GM19043 (cell line): ENCODE data around the gene RNASE2.
"Not testable (repeated sequence)": the region's sequence is repeated elsewhere in the genome, so short reads cannot be mapped to it uniquely, and the experiment has no call there.

Source experiments
- ATAC-seq: cut with Tn5 transposase; IDR thresholded peaks from one replicate; pipeline ENCODE4 v1.9.1; 2021; ENCODE audit warnings: low read depth; ENCODE audit not compliant: unreplicated experiment

The RNASE2 gene

DNA sequence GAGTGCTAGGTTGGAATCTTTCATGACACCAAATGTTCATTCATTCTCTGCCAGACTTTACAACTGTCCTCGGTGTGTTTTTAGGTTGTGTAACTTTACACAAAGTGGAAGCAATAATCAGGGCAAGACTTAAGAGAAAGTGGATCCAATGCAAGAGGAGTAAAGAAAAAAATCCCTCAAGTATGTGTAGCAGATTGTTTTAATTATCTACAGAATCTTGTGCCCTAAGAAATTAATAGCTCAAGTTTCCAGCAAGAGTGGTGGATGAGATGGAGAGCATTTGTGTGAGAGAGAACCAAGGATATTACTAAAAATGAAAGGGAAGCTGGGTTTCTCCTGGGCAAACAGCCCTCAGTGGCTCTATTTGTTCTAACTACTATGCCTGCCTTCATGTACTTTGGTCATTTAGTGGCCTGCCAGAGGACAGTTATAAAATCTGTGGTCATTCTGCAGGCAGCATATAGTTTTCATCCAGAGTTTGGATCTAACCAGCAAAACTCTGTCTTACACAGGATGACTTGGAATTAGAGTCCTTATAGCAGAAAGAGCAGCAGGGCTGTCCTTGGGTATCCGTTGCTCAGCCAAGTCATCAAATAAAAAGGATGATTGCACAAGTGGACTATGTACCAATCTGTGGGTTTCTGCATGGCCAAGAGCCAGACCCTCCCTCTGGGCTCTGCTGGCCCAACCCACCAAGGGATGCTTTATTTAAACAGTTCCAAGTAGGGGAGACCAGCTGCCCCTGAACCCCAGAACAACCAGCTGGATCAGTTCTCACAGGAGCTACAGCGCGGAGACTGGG is at the start of gene RNASE2:
Gene RNASE2 (plus strand): TSS at position 752 of the 802 bp plus-strand sequence. CDS start 285 bp downstream, outside the sequence.
- ATAC-seq: not testable (repeated sequence)

DNA sequence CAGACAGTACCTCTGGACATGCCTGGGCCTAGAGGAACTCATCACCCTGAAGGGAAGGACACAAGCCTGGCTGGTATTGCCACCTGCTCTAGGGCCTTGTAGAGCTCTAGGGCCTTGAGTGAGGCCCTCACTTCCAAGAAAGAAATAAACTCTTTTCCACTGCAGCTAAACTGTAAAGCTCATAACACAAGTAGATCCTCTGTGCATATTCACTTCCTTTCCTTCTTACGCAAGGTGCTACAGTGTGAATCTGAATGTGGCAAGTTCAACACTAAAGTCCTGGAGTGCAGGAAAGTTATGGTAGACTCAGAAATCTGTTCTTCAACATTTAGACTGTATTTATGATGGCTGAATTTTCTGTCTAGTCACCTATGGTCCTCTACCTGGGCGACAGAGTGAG is 49.6 kb upstream of the RNASE2 start:
- no peak for ATAC-seq

DNA sequence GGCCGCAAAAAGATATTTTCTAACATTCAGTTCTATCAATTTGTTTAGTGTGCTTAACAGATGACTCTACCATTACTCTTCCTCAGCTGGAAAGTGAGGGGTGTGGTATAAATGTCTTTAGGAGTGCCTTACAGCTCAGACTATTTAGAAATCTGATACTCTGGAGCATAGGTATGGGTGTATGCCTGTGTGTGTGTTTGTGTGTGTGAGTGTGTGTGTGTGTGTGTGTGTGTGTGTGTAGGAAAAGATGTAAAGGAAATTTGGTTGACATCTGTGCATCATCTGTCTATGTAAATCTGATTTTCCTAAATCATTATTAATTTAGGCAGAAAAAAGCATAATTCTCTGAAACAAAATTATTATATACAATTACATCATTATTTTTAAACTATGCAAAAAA is 48.1 kb upstream of the RNASE2 start:
- no peak for ATAC-seq

DNA sequence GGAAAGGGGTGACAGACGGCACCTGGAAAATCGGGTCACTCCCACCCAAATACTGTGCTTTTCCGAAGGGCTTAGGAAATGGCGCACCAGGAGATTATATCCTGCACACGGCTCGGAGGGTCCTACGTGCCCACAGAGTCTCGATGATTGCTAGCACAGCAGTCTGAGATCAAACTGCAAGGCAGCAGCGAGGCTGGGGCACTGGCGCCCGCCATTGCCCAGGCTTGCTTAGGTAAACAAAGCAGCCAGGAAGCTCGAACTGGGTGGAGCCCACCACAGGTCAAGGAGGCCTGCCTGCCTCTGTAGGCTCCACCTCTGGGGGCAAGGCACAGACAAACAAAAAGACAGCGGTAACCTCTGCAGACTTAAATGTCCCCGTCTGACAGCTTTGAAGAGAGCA is 44.5 kb upstream of the RNASE2 start:
- ATAC-seq: not testable (repeated sequence)

- not testable (repeated sequence) for ATAC-seq
Measured at GRCh38 chr14:20919038-20919756, 36.1 kb upstream of the RNASE2 start.

GRCh38 chr14:20923766-20924297 is 31.5 kb upstream of the RNASE2 start:
- ATAC-seq: not testable (repeated sequence)

- ATAC-seq: no peak
Measured at GRCh38 chr14:20934148-20934762, 21.0 kb upstream of the RNASE2 start.

- ATAC-seq: no peak
Measured at GRCh38 chr14:20935303-20935984, 19.8 kb upstream of the RNASE2 start.

- not testable (repeated sequence) for ATAC-seq
Measured at GRCh38 chr14:20945146-20945545, 10.1 kb upstream of the RNASE2 start.

- ATAC-seq: not testable (repeated sequence)
Measured at GRCh38 chr14:20946707-20947106, 8.6 kb upstream of the RNASE2 start.

GRCh38 chr14:20955538-20955873 is 219 bp downstream of the RNASE2 start:
- ATAC-seq: not testable (repeated sequence)

GRCh38 chr14:20956376-20956976 is 1.2 kb downstream of the RNASE2 start:
- no peak for ATAC-seq

DNA sequence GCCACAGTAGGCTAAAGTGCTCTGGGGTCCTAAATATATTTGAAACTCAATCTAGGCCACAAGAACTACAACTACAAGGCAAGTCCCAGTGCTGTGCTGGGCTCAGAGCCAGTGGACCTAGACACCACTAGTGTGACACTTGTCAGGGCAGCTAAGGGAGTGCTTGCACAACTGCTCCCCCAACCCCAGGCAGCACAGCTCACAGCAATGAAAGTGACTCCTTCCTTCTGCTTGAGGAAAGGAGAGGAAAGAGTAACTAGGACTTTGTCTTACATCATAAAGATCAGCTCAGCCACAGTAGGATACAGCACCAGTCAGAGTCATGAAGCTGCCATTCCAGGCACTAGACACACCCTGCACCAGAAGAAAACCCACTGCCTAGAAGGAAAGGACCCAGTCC is 3.7 kb downstream of the RNASE2 start:
- not testable (repeated sequence) for ATAC-seq

DNA sequence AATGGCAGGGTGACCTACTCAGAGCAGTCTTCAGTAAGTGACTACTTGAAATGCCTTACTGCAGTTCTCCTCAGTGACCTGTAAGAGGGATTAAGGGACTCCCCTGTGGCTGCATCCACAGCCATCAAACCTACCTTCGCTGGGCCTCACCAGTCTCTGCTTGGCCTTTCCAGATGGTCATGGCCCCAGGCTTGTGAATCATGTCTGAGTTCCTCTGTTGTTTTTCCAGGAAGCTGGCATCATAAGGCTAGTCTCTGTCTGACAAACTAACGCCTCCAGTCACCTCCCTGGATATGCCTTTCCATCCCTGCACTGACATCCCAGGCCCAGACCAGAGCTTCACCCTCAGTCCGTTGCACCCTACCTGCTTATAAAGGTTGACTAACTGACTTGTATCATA is 14.0 kb downstream of the RNASE2 start:
- no peak for ATAC-seq

DNA sequence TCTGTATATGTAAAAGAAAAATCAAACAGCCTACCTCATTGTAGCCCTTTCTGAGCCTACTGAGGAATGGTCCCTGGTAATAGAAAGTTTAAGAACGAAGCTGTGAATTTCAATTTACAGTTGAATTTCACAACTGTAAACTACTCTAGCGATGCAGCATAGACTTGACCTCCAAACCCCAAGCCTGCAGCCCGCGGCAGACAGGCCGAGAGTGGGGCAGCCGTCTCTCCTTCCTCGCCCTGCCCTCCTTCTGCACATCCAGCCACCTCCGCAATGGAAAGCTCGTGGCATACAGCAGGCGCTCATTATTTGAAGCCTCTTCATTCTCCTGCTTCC is 15.3 kb downstream of the RNASE2 start:
- ATAC-seq: peak; percentile 16

- peak; percentile 91 for ATAC-seq
Measured at GRCh38 chr14:20970983-20971704, 15.9 kb downstream of the RNASE2 start.

- ATAC-seq: peak; percentile 11
Measured at GRCh38 chr14:20971705-20972021, 16.4 kb downstream of the RNASE2 start.

DNA sequence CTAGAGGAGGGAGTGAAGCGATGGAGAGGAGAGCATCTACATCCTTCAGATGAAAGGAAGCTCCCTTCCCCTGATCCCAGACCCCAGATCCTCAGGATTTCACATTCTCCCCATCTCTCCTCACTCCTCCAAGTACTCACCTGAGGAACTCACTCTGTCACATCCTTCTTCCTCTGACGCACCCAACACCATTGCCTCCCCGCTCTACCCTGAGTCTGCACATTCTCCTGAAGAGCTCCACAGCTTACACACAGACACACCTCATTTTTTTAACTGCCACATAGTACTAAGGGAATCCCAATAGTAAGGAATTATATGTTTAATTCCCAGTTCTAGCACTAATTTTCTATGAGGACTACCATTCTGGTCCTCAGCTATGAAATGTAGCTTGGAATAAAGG is 18.2 kb downstream of the RNASE2 start:
- ATAC-seq: no peak

- ATAC-seq: no peak
Measured at GRCh38 chr14:20976291-20976690, 21.0 kb downstream of the RNASE2 start.

DNA sequence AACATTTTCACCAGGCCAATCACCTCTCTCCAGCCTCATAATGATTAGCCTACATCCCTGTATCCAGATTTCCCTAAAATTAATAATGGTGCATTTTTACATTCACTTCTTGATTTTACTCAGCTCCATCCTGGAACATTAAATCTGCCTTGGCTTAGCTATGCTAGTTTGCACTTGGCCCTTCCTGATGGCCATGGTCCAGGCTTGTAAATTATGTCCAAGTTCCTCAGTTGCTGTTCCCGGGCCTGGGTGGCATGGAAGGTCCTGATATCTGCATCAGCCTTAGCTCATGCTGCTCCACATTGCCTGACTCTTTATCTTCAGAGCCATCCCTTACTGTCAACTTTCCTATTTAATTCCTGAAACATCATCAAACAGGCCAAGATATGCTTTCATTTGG is 23.4 kb downstream of the RNASE2 start:
- no peak for ATAC-seq
